Ovary (tissue), 3 donors: ENCODE measurements around the gene KAT6B.

Experiments used
- CTCF ChIP-seq, 3 donors: fragments of 450-650 bp in 2 of 3; fragments of 200-600 bp in 1 of 3; IDR thresholded peaks; one replicate each; pipeline versions ENCODE4 v1.5.1 to v1.8.0; 2016 to 2022; ENCODE audit warnings: antibody characterized with exemption in 3 of 3, mild to moderate bottlenecking in 1 of 3
- EP300 ChIP-seq: sonication (generic); formaldehyde crosslinking; IDR thresholded peaks from one replicate; pipeline ENCODE4 v1.6.1; 2017; ENCODE audit warnings: antibody characterized with exemption
- donor health status: DM: no; HTN: no; CAD: no.

- TF ChIP-seq EP300 (no peak), CTCF (IDR thresholded peaks at IDR 0.05) (no peak)
Measured at GRCh38 chr10:75032119-75032518, 205.7 kb downstream of the KAT6B start.
